IMR-90 (cell line): Measurements from ENCODE around the gene GSG1.

Experiments
- CHD1 ChIP-seq: IDR thresholded peaks from 2 replicates; pipeline ENCODE4 v1.6.1; 2012; ENCODE audit warnings: low read depth, low read length, improper control_type of control experiment
- RAD21 ChIP-seq: IDR thresholded peaks from 2 replicates; pipeline ENCODE4 v1.6.1; 2012; ENCODE audit warnings: low read length, improper control_type of control experiment
- TF ChIP-seq, protein P1 (sequence below): conservative IDR thresholded peaks from 2 replicates; pipeline ENCODE4 v1.5.1; 2012; ENCODE audit warnings: mild to moderate bottlenecking, low read depth, low read length, improper control_type of control experiment

DNA sequence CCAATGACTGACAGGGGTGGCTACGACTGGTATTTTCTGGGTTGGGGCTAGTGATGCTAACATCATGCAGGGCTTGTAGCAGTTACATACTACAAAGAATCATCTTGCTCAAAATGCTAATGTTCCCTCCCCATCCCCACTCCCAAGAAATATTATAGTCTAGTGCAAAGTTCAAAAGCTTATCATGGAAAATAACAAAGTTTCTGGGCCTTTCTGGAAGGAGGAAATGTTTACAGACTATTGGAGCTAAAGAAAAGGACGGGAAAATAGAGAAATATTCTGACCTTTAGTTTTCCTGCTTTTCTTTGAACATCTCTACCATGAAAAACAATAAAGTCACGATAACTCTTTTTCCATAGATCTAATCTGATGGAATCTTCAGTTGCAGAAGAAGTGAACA, 23.2 kb downstream of the GSG1 start:
- TF ChIP-seq RAD21 = no peak
- TF ChIP-seq, protein P1, sequence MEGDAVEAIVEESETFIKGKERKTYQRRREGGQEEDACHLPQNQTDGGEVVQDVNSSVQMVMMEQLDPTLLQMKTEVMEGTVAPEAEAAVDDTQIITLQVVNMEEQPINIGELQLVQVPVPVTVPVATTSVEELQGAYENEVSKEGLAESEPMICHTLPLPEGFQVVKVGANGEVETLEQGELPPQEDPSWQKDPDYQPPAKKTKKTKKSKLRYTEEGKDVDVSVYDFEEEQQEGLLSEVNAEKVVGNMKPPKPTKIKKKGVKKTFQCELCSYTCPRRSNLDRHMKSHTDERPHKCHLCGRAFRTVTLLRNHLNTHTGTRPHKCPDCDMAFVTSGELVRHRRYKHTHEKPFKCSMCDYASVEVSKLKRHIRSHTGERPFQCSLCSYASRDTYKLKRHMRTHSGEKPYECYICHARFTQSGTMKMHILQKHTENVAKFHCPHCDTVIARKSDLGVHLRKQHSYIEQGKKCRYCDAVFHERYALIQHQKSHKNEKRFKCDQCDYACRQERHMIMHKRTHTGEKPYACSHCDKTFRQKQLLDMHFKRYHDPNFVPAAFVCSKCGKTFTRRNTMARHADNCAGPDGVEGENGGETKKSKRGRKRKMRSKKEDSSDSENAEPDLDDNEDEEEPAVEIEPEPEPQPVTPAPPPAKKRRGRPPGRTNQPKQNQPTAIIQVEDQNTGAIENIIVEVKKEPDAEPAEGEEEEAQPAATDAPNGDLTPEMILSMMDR = no peak
- no peak for TF ChIP-seq CHD1
